Lower lobe of right lung (tissue), 2 donors: Measurements from ENCODE around the gene LIPK. TPM values are rescaled to one million over a fixed set of nuclear protein-coding genes. Genes with fewer than 3 reads are reported as not detected.

Source experiments
- ATAC-seq, 2 donors: fragments of 200-7000 bp; cut with Tn5 transposase; one replicate each; pipeline ENCODE4 v1.9.1; 2020 to 2022; ENCODE audit warnings: mild to moderate bottlenecking in 2 of 2, moderate library complexity in 2 of 2
- DNase-seq: peaks from one replicate; pipeline ENCODE4 v3.0.0-alpha.2; 2020
- H3K27ac ChIP-seq: fragments of 200-600 bp; one replicate; pipeline ENCODE4 v1.8.0; 2022
- H3K27me3 ChIP-seq: fragments of 200-600 bp; one replicate; pipeline ENCODE4 v1.8.0; 2022; ENCODE audit warnings: low read depth
- H3K36me3 ChIP-seq: fragments of 200-600 bp; one replicate; pipeline ENCODE4 v1.8.0; 2022; ENCODE audit warnings: mild to moderate bottlenecking
- H3K4me1 ChIP-seq: fragments of 200-600 bp; one replicate; pipeline ENCODE4 v1.8.0; 2022
- H3K4me3 ChIP-seq: fragments of 200-600 bp; one replicate; pipeline ENCODE4 v1.8.0; 2022; ENCODE audit warnings: mild to moderate bottlenecking
- H3K9me3 ChIP-seq: fragments of 200-600 bp; one replicate; pipeline ENCODE4 v1.8.0; 2022
- intact Hi-C: fragments of 100-400 bp; cut with DNase I; formaldehyde crosslinking; loops from one replicate; pipeline ENCODE4 v1.11.0; 2022
- total RNA-seq: library from RNA; stranded (reverse); fragmentation: NEBNext Ultra II Directional; extraction: Animal tissue kit (Norgen Biotek cat#: 25700); gene quantifications from one replicate; pipeline ENCODE4 v1.2.1, GENCODE V29; 2021
- TF ChIP-seq, protein P1 (sequence below): fragments of 200-600 bp; IDR thresholded peaks from one replicate; pipeline ENCODE4 v1.8.0; 2022; ENCODE audit warnings: antibody characterized with exemption, mild to moderate bottlenecking
- donor health status: DM: no; HTN: yes; CAD: no; lungs with severe emphysema.

Gene LIPK
- total RNA-seq, 1 donor from 2014 or later: not detected

DNA sequence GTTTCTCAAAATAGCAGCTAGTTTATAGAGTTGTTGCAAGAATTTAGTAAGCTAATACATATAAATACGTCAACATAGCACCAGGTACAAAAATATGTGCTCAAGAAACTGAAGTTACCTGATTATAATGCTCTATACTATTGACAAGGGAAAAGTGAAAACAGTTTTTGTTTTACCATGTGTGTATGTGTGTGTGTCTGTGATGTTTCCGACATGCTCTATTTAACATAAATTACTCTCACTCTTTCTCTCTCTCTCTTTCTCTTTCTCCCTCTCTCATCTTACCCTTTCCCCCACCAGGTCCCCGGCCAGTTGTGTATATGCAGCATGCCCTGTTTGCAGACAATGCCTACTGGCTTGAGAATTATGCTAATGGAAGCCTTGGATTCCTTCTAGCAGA, 58.1 kb downstream of the LIPK start:
- Histone ChIP-seq H3K36me3 (no peaks in the 10 kb centered on the region), H3K9me3 (no peaks in the 10 kb centered on the region), H3K27me3 (no peaks in the 10 kb centered on the region), H3K4me3 (no peak overlapping the region), H3K27ac (no peak overlapping the region), H3K4me1 (no peaks in the 10 kb centered on the region)
- intact Hi-C loops: no loop called here
- TF ChIP-seq, protein P1, sequence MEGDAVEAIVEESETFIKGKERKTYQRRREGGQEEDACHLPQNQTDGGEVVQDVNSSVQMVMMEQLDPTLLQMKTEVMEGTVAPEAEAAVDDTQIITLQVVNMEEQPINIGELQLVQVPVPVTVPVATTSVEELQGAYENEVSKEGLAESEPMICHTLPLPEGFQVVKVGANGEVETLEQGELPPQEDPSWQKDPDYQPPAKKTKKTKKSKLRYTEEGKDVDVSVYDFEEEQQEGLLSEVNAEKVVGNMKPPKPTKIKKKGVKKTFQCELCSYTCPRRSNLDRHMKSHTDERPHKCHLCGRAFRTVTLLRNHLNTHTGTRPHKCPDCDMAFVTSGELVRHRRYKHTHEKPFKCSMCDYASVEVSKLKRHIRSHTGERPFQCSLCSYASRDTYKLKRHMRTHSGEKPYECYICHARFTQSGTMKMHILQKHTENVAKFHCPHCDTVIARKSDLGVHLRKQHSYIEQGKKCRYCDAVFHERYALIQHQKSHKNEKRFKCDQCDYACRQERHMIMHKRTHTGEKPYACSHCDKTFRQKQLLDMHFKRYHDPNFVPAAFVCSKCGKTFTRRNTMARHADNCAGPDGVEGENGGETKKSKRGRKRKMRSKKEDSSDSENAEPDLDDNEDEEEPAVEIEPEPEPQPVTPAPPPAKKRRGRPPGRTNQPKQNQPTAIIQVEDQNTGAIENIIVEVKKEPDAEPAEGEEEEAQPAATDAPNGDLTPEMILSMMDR: no peak
- DNase-seq (no peak), ATAC-seq (no peak)

DNA sequence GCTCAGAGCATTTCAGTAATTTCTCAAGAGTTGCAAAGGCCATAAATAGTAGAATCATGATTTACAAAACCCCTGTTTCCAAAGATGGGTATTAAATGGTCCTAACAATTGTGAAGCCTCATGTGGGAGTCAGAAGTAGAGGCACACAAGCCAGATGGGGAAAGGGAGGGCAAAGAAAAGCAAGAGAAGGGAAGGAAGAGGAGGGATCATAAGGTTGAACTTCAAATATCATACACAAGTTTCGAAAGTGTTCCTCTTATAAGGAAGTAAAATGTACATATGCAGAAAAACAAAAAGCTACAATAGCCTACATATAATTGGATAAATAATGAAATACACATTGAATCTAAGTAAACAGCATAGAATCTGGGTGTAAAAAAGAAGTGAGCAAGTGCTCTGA, 59.8 kb downstream of the LIPK start:
- no peak overlapping the region for H3K4me3 ChIP-seq
- no peaks in the 10 kb centered on the region for H3K36me3 ChIP-seq
- TF ChIP-seq, protein P1: no peak
- no peak overlapping the region for H3K27ac ChIP-seq
- H3K9me3 ChIP-seq: no peaks in the 10 kb centered on the region
- DNase-seq: no peak
- intact Hi-C loops: no loop called here
- H3K4me1 ChIP-seq: no peaks in the 10 kb centered on the region
- no peaks in the 10 kb centered on the region for H3K27me3 ChIP-seq
- ATAC-seq: no peak

DNA sequence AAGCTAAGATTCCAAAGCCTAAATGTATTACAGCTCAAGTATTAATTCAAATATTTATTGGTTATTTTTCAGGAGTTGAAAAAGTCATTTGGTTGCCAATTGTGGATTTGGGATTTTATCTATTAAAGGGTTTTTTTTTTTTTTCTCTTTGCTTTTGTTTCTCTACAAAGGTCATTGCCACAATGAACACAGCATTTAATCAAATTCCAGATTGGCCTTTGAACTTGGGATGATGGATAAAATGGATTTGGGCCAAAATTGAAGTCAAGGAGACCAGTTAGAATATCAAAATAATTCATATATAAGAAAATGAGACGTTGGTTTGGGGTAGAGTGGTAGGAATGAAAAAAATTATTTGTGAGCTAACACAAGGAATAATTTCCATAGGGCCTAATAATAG, 63.3 kb downstream of the LIPK start:
- Histone ChIP-seq H3K4me3 (no peak overlapping the region), H3K36me3 (no peaks in the 10 kb centered on the region), H3K4me1 (no peaks in the 10 kb centered on the region), H3K27ac (no peak overlapping the region), H3K27me3 (no peaks in the 10 kb centered on the region), H3K9me3 (no peaks in the 10 kb centered on the region)
- TF ChIP-seq, protein P1: no peak
- no peak for DNase-seq
- intact Hi-C loops: no loop called here
- ATAC-seq: no peak

DNA sequence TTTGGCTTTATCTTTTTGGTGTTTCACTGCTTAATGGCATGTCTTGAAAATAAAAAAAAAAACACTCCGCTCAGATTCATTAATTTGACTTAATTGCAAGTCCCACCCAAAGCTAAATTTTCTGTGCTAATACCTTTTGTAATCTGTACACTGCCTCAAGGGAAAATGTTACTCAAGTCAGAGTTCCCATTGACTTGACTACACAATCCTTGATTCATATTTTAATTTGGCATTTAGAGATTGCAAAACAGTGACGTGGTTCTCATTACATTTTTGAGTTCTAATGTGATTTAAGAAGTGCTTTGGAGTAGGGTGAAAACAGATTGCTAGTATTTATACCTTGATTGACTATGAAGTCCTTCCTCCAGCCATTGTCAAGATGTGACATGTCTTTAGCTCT, 75.2 kb downstream of the LIPK start:
- TF ChIP-seq, protein P1: no peak
- H3K27ac ChIP-seq: no peak overlapping the region
- H3K36me3 ChIP-seq: no peaks in the 10 kb centered on the region
- ATAC-seq (no peak), DNase-seq (no peak)
- no peaks in the 10 kb centered on the region for H3K9me3 ChIP-seq
- no peaks in the 10 kb centered on the region for H3K27me3 ChIP-seq
- intact Hi-C loops: no loop called here
- no peak overlapping the region for H3K4me3 ChIP-seq
- no peaks in the 10 kb centered on the region for H3K4me1 ChIP-seq

DNA sequence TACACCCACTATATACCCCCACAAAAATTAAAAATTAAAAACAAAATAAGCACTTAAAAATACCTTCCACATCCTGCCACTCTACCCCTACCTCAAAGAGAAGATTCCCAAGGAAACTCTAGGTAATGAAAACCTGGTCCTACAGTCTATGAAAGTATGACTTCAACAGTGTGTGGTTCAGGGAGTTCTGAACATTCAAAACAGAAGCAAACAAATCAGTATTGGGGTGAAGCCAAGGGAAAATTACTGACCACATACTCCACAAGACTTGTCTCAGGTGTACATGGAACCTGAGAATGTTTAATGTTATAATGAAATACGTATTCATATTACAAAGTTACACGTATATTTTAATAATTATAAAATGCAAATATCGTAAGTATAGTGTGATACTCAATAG, 76.2 kb downstream of the LIPK start:
- no peak for DNase-seq
- intact Hi-C loops: no loop called here
- Histone ChIP-seq H3K27ac (no peak overlapping the region), H3K27me3 (no peaks in the 10 kb centered on the region), H3K9me3 (no peaks in the 10 kb centered on the region), H3K4me3 (no peak overlapping the region), H3K36me3 (no peaks in the 10 kb centered on the region), H3K4me1 (no peaks in the 10 kb centered on the region)
- no peak for ATAC-seq
- TF ChIP-seq, protein P1: no peak

DNA sequence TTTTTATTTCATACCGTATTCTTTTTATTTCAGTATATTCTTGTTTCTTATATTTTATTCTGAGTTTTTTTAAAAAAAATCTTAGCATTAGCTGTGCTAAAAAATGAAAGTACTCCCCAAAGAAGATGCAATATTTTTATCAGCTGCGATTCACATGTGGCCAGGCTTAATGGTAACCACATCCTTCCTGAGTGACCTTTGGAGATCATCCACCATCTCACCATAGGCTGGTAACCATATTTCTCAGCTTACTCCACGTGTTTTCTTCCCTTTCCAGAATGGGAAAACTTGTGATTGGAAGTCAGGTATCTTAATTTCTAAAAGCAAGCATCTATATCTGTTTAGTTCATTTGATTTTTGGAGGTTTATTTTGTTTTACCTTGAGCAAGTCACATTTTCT, 77.7 kb downstream of the LIPK start:
- intact Hi-C loops: no loop called here
- ATAC-seq (no peak), DNase-seq (no peak)
- no peaks in the 10 kb centered on the region for H3K36me3 ChIP-seq
- no peaks in the 10 kb centered on the region for H3K4me1 ChIP-seq
- no peaks in the 10 kb centered on the region for H3K27me3 ChIP-seq
- no peak overlapping the region for H3K27ac ChIP-seq
- no peak overlapping the region for H3K4me3 ChIP-seq
- TF ChIP-seq, protein P1: no peak
- no peaks in the 10 kb centered on the region for H3K9me3 ChIP-seq
